Activated CD8-positive, alpha-beta memory T cell treated with anti-CD3 and anti-CD28 coated beads, Interleukin-2, amount 50 U/mL, for 48 hours (primary cell): ENCODE measurements around the gene FLOT2.
A peak's percentile ranks its signal among the peaks of the same experiment; 100 is the strongest.
"Not testable (repeated sequence)": the region's sequence is repeated elsewhere in the genome, so short reads cannot be mapped to it uniquely, and the experiment has no call there.

Experiments used
- DNase-seq: peaks from one replicate; pipeline ENCODE4 v3.0.0-alpha.2; 2020

FLOT2 gene

DNA sequence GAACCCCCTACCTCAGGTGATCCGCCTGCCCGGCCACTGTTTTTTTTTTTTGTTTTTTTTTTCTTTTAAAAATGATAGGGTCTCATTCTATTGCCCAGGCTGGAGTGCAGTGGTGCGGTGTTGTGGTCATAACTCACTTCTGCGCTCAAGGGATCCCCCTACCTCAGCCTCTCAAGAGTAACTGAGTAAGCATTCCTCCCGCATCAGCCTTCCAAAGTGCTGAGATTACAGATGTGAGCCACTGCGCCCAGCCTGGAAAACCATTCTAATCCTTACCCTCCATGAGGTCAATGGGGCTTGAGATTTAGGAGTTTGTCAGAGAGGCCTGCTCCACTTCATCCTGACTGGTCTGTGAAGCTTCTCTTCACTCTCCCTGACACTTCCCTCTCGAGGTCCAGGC, 30.3 kb downstream of the FLOT2 start:
- DNase-seq = no peak

DNA sequence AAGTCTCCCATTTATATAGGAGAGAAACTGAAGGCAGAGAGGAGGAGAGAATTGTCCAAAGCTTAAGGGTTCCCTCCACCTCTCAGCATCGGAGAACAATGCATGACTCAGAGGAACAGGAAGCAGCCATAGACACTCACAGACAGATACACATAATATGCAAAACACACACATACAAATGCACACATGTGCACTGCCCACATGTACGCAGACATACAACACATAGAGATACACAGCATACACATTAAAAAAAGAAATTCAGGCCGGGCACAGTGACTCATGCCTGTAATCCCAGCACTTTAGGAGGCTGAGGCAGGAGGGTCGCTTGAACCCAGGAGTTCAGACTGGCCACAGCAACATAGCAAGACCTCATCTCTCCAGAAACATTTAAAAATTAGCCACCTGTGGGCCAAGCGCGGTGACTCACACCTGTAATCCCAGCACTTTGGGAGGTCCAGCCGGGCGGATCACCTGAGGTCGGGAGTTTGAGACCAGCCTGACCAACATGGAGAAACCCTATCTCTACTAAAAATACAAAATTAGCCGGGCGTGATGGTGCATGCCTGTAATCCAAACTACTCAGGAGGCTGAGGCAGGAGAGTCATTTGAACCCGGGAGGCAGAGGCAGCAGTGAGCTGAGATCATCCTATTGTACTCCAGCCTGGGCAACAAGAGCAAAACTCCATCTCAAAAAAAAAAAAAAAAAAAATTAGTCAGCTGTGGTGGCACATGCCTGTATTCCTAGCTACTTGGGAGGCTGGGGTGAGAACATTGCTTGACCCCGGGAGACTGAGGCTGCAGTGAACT, 31.4 kb downstream of the FLOT2 start:
- DNase-seq = no peak

DNA sequence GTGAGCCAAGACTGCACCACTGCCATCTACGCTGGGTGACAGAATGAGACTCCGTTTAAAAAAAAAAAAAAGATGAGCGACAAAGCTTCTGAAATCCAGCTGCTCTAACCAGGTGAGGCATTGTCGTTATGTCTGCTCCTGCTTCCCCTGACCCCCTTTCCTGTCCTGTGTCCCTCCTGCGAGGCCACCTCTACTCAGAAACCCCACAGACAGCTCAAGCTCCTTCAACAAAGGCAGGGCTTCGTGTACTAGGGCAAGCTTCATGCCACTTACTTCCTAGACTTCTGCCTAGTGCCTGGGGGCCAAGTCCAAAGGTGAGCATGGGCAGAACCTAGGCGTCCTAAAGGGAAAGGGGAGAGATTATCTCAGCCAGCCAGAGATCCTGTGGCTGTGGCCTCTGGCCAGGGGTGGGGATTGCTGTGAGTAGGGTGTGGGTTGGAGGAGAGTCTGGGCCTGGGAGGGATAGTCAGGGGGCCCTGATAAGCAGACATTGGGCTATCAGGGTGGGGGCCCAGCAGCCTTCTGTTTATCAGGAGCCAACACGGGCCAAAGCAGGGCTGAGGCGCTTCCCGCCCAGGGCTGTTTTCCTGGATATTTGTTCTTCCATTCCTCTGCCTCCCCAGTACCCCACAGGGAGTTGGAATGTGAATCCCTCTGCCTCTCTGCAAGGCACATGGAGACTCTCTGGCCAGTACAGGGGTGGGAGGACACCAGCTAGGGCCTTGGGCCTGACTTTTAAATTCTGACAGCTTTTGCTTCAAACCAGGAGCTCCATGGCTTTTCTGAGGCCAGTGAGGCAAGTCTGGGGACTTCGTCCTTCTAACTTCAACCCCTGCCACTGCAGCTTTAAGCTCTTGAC, 32.3 kb downstream of the FLOT2 start:
- DNase-seq = no peak

DNA sequence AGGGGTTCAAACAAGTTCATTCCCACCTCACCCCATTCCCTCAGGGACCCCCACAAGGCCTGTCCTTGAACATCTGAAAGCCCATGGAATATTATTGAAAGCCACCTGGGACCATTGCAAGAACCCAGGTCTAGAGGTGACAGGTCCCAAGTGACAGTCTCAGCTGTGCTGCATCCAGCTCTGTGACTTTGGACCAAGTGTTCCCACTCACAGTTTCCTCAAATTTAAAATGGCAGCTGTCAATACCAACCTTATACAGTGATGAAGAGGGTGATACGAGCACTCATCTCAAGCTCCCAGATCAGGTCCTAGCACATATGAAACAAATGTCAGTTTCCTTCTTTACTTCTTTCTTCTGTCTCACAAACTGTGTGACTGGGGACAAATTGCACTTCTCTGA, 33.6 kb downstream of the FLOT2 start:
- DNase-seq = no peak

DNA sequence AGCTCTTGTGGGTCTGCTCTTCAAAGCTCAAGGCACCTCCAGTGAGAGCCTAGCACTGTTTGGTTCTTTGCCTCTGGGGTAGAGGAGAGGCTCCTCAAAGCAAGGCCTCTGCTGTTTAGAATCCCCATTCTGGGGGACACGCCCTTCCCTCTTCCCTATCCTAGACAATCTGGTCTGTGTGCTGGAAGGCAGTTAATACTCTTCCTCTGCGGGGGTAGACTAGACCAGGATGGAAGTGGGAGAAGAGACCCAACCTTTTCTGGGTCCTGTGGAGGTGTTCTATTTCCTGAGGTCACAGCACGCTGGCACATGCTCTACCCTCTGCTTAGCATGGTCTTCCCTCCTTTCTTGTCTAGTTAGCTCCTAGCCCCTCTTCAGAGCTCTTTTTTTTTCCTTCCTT, 35.0 kb downstream of the FLOT2 start:
- DNase-seq = no peak

DNA sequence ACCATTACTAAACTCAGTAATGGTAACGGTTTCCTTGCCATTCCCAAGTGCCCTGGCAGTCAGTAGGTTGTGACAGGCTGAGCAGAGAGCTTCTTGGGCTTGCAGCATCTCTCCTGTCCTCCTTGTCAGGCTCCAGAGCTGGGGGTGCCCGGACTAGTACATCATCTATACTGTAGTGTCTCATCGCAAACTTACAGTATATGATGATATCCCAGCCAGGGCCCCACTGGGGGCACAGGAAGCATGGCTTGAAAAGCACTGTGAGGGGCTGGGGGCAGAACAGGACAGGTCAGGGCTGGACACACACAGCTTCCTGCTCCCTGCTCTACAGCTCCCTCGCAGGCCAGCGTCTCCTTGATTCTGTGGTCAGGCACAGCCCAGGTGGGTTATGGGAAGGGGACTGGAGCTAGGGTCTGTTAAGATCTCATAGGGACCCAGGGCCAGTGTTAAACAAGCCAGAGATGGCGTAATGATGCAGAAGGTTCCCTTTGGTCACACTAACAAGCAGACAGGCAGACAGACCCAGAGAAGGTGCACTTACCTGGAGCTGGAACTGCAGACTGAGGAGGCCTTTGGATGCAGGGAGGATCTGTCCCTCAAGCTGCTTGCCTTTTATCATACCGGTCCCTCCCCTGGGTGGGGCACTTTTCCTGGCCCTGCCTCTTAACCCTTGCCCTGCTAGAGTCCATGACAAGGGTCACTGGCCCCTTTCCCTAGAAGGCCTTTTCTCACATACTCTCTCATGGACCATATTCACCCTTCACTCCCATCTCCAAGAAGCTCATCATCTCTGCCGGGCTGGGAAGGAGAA, 35.9 kb downstream of the FLOT2 start:
- no peak for DNase-seq

DNA sequence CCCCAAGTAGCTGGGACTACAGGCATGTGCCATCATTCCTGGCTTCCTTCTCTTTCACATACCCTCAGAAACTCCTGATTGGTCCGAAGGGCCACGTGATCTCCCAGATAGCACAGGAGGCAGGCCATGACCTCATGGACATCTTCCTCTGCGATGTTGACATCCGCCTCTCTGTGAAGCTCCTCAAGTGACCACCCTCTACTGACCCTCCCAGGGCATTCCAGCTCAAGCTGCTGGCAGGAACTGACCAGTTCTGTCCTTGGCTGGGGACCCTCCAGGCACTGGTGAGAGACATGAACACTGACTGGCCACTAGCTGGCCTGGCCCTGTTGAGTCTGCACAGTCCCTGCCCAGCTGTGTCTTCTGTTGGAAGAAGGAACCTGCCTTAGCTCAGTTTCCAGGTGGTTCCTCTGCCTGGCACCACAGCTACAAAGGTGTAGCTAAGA, 37.1 kb downstream of the FLOT2 start:
- no peak for DNase-seq

DNA sequence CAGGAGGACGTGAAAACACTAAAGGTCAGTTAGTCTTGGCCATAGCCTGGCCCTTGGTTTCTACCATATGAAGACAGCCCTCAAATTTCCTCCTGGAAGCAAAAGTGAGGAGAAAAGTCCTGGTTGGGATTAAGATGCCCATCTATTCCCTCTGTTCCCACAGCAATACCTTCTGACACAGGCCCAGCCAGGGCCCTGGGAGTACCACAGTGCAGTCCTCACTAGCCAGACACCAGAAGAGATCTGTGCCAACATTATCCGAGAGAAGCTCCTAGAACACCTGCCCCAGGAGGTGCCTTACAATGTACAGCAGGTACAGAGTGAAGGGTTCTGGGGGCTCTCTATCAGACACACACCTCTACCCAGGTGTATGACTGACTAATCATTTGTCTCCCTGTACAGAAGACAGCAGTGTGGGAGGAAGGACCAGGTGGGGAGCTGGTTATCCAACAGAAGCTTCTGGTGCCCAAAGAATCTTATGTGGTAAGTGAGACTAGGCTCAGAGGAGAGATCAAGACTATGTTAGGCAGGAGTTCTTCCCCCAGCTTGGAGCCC, 38.7 kb downstream of the FLOT2 start:
- no peak for DNase-seq

DNA sequence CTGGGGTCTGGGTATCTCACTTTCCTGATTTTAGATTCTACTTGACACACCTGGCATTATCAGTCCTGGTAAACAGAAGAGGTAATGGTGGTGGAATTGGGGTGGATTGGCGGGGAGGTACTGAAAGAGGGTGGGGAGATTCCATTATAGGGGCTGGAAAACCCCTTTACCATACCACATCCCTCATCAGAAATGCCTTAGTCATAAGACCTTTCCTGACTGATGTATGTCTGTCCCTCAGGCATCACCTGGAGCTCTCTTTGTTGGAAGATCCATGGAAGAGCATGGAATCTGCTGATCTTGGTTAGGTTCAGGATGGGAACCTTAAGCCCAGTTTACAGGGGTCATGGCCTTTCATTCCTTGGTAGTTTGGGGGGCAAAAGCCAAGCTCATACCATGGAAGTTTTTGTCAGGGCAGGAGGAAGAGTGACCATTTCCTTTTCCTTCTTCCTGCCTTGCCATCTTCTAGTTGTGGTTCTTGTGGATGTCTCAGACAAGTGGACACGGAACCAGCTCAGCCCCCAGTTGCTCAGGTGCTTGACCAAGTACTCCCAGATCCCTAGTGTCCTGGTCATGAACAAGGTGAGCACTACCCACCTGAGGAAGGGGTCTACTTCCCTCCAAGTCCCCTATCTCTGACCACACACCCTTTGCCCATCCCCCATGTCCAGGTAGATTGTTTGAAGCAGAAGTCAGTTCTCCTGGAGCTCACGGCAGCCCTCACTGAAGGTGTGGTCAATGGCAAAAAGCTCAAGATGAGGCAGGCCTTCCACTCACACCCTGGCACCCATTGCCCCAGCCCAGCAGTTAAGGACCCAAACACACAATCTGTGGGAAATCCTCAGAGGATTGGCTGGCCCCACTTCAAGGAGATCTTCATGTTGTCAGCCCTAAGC, 39.4 kb downstream of the FLOT2 start:
- DNase-seq = no peak

DNA sequence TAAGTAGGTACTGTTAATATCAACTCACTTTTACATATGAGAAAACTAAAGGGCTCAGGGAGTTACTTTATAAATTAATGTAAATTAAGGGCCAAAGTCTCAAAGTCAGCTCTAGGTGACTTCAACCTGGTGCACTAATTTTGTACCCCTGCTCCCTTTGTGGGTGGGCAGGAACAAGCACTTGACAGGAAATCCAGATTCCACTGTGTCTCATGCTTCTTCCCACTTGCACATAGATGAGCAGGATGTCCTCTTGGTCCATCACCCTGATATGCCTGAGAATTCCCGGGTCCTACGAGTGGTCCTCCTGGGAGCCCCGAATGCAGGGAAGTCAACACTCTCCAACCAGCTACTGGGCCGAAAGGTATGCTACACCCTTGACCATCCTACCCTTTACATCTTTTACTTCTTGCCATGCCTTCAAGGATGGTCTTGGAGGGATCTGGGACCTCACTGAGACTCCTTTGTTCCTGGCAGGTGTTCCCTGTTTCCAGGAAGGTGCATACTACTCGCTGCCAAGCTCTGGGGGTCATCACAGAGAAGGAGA, 41.4 kb downstream of the FLOT2 start:
- no peak for DNase-seq

DNA sequence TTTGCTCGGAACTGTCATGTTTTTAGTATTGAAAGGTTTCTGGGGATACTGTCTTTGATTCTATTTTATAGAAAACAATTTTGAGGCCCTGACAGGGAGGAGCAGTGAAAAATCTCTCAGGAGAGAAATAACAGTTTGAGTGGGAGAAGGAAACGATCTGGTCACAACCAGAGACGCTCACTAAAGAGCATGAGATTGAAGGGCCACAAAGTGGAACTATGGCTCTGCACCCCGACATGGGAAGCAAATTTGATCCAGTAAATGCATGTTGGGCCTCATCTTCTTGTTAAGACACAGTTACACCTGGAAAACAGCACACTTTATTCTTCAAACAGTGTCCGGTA, 42.2 kb downstream of the FLOT2 start:
- DNase-seq = no peak

DNA sequence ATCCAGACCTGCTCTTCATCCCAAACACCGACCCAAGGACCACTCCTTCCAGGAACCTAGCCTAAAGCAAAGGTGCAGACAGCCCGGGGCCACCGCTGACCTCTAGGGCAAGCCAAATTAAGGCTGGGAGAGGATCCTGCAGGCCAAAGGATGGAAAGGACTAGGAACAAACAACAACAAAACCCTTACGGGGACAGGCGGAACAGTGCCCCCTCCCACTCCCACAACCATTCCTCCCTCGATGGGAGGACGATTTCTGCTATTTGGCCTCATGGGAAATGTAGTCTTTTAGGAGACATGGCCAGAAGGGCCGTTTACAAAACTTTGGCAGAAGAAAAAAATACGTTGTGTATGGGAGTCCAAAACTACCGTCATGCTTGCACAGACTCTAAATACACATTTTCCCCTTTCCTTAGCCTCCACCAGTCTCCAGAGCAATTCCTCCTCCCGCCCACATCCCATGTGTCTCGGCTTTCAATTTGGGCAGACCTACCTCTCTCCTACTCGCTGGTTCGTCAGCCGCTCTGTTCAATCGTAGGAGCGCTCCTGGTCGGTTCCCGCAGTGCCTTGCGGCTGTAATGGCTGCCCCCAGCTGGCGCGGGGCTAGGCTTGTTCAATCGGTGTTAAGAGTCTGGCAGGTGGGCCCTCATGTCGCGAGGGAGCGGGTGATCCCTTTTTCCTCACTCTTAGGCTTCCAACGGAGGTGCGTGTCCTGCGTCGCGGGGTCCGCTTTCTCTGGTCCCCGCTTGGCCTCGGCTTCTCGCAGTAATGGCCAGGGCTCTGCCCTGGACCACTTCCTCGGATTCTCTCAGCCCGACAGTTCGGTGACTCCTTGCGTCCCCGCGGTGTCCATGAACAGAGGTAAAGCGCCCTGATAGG, 42.8 kb downstream of the FLOT2 start, which contains the start of gene ERAL1:
Gene ERAL1, plus strand, starts transcription at position 560 of the 879 bp plus-strand sequence. Its CDS starts 19 bp downstream, at position 579.
- DNase-seq = peak; percentile 89

DNA sequence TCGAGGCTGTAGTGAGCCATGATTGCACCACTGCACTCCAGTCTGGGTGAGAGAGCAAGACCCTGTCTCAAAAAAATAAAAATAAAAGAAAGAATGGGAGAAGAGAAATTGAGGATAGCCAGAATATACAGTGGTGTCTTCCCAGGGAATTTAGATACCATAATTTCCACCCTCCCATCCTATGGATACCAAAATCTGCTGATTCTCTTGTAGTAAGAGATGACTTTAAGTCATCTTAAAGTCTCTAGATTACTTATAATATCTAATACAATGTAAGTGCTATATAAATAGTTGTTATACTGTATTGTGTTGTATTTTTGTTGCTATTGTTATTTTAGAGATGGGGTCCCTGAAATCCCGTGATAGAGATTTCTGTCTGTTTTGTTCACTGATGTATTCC, 44.2 kb downstream of the FLOT2 start:
- no peak for DNase-seq

DNA sequence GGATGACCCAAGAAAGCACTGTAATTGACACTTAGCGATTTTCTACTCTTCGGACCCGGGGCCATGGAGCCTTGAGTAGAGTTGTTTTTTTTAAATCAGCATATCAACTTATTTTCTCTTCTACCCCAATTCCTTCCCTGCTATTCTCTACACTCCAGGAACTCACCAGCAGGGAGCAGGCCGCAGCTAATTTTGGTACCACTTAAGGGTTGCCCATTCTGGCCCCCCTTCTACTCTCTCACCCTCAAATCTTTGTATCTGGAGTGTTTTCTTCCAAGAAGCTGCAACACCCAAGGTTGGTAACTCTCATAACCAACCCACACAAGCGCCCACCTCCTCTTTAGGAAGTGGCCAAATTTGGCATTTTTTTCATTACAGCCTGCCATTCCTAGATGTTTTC, 48.3 kb downstream of the FLOT2 start:
- no peak for DNase-seq

DNA sequence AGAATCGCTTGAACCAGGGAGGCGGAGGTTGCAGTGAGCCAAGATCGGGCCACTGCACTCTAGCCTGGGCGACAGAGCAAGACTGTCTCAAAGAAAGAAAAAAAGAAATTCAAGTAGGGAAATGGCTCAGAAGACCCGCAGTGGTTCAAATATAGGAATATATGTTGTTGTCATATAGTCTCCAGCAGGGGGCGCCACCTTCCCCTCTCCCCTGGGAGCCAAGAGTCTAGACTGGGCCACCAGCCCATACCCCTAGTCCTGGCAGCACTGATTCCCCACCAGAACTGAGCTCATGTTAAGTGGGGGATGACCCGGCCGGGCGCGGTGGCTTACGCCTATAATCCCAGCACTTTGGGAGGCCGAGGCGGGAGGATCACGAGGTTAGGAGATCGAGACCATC, 48.9 kb downstream of the FLOT2 start:
- DNase-seq = peak; percentile 90

DNA sequence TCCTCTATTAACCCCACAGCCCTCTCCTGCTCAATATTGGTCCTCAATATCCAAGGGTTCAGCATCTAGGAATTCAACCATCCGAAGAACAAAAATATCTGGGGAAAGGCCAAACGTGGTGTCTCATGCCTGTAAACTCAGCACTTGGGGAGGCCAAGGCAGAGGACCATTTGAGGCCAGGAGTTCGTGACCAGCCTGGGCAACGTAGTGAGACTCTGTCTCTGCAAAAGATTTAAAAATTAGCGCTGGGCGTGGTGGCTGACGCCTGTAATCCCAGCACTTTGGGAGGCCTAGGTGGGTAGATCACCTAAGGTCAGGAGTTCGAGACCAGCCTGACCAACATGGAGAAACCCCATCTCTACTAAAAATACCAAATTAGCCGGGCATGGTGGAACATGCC, 50.8 kb downstream of the FLOT2 start:
- DNase-seq = not testable (repeated sequence)

DNA sequence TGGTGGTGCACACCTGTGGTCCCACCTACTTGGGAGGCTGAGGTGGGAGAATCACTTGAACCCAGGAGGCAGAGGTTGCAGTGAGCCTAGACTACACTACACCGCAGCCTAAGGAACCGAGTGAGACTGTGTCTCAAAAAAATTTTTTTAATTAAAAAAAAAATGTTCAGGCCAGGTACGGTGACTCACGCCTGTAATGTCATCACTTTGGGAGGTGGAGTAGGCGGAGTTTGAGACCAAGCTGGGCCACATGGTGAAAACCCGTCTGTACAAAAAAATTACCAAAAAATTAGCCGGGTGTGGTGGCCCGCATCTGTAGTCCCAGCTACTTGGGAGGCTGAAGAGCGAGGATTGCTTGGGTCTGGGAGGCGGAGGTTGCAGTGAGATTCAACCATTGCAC, 51.3 kb downstream of the FLOT2 start:
- no peak for DNase-seq

DNA sequence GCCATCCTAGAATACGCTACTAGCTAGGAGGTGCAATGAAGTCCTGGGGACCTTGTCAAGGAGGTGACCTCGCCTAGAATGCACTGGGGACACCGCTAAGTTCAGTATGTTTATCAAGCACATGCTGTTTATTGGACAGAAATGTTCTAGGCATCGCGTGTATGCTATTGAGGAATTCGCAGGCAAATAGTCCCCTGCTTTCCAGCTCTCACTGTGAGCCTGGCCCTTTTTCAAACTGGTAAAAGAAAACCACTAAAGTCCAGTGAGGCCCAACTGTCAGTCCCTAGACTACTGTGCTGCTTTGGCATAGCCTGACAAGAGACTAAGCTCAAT, 53.8 kb downstream of the FLOT2 start:
- DNase-seq = no peak

DNA sequence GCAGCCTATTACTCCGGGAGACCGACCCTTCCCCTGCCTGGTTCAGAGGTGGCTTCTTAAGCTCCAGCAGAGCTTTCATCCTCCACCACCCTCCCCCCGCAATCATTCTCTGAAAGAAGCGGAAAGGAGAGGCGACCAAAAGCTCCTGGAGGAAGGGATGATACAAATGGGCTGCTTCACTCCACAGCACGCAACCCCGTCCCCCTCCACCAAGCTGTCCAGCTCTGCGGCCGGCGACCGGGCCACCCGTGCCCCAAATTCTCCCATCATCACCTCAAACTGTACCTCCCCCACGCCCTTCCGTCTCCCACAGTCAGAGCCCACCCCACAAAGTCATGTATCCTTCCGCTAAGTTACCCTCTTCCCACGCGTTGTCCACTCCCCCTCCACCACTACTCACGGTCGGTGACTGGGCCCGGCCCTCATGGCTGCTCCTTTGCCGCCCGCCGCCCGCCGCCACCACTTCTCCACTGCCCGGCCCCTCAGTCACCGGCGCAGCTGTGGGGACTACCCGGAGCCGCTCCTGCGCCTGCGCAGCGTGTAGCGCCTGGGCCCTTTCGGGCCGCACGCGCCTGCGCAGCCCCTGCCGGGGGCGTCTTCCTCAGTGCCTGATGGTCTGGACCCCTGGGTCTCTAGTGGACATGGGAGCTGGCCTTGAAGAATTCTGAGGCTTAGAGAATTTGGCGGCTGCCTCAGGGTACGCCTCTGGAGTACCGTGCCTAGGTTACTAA, 55.1 kb downstream of the FLOT2 start, which contains the start of gene FAM222B:
Gene FAM222B, minus strand, starts transcription at position 509 of the 731 bp plus-strand sequence. CDS start 76,123 bp downstream, outside the sequence.
- DNase-seq = peak; percentile 95

DNA sequence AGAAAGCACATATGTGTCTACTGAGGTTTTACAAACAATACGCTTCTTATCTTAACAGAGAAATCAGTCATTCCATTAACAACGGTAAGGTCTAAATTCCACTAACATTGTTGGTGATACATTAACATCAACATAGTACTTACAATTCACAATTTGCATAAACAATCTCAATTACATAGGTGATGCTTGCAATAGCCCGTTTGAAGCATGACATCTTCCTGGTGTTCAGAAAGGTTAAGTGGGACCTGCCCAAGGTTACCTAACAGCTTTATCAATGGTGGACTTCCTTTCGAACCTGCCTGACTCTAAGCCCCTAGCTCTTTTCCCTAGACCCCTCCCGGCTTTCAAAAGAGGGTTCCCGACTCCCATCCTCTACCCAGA, 55.6 kb downstream of the FLOT2 start:
- DNase-seq = no peak
